ENCODE results near the gene PRXL2B.

Gene PRXL2B

DNA sequence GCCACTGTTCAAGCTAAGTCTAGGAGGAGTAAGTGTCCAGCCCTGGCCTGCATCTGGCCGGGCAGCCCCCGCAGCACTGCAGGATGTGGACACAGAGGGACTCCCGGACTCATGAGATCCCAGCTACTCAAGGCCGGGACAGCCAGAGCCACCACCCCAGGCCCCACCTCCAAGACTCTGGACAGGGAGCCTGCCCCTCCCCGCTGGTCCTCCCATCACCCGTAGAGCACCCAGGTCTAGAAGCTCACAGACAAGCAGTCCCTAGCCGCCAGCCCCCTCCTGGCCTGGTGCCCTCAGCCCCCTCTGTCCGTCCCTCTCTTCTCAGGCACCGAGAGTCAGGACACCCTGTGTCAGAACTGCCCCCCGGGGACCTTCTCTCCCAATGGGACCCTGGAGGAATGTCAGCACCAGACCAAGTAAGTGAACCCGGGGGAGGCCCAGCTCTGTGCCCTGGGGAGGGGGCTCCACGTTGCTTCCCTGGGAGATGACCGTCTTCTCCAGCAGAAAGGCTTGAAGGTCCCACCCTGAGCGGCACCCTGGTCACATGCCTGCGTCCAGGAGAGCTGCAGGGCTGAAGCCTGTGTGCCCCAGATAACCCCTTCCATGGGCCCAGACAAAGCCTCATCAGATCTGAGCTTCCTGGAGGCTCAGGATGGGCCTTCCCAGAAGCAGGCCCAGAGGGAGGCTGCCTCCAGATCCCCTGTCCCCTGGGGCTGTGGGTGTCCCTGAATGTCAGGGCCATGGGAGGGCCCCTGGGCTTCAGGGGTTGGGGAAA, 26.1 kb upstream of the PRXL2B start:
- TF ChIP-seq, protein P1, sequence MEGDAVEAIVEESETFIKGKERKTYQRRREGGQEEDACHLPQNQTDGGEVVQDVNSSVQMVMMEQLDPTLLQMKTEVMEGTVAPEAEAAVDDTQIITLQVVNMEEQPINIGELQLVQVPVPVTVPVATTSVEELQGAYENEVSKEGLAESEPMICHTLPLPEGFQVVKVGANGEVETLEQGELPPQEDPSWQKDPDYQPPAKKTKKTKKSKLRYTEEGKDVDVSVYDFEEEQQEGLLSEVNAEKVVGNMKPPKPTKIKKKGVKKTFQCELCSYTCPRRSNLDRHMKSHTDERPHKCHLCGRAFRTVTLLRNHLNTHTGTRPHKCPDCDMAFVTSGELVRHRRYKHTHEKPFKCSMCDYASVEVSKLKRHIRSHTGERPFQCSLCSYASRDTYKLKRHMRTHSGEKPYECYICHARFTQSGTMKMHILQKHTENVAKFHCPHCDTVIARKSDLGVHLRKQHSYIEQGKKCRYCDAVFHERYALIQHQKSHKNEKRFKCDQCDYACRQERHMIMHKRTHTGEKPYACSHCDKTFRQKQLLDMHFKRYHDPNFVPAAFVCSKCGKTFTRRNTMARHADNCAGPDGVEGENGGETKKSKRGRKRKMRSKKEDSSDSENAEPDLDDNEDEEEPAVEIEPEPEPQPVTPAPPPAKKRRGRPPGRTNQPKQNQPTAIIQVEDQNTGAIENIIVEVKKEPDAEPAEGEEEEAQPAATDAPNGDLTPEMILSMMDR (IDR thresholded peaks at IDR 0.05; ENCODE audit: low read depth, low read length, missing control alignments), result no peak
- no peak for DNase-seq (ENCODE audit: low read depth)
- in situ Hi-C loops (cut with HindIII; ENCODE audit: low sequenced_read_pairs), result loop anchor here (10.0 kb wide), 2 partner anchors 136 to 864 kb away; no protein-coding TSS in a partner anchor
- H3K4me3 ChIP-seq (ENCODE audit: low read depth, low read length), result no peak overlapping the region

DNA sequence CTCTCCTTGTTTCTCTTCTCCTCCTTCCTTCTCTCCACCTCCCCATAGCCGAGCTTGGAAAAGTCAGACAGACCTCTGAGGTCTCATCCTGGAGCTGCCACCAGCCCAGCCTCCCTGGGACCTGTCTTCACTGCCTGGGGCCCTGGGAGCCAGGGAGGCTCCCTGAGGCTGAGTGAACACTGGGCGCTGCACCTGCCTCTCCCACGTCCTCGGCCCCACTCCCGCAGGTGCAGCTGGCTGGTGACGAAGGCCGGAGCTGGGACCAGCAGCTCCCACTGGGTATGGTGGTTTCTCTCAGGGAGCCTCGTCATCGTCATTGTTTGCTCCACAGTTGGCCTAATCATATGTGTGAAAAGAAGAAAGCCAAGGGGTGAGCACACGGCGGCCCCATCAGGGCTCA, 25.1 kb upstream of the PRXL2B start:
- TF ChIP-seq, protein P1 (IDR thresholded peaks at IDR 0.05; ENCODE audit: low read depth, low read length, missing control alignments), result no peak
- DNase-seq (ENCODE audit: low read depth), result no peak
- no peak overlapping the region for H3K4me3 ChIP-seq (ENCODE audit: low read depth, low read length)
- in situ Hi-C loops (cut with HindIII; ENCODE audit: low sequenced_read_pairs), result loop anchor here (10.0 kb wide), 2 partner anchors 137 to 863 kb away; no protein-coding TSS in a partner anchor

DNA sequence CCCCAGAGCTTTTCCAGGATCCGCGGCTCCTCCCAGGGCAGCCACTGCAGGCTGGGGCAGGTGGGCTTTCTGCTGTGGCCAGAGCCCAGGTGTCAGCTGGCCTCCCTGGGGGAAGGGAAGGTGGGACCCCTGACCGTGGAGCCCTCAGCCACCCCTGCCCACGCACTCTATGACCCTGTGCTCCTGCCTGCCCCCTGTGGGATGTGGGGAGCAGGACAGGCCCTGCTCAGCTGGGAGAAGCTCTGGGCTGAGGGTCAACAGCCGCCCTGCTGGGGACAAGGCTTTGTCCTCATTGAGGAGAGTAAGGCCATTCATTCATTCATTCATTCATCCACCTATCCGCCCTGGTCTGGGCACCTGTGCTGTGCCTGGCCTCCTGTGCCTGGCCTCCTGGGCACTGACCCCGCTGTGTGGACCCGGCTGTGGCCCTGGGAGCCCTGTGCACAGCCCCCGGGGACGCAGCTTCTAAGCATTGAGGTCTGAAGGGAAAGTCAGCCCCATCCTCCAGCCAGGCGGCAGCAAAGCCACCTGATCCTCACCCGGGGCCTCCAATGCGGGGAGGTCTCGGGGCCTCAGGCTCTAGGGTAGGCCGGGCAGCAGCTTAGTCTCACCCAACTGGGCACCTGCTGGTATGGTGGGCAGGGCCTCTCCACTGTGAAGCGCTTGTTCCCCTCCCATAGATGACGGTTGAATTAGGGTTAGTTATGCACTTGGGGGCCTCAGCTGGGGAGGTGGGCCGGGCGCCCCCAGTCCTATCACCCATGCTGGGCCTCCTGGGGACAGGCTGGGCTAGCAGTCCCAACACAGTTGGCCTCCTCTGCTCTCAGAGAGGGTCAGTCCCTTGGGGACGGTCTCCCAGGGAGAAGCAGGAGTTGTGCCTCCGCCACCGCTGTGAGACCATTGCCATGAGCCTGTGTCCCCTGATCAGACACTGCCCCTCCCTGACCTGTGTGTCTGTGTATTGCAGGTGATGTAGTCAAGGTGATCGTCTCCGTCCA, 24.4 kb upstream of the PRXL2B start:
- H3K4me3 ChIP-seq (ENCODE audit: low read depth, low read length), result no peak overlapping the region
- in situ Hi-C loops (cut with HindIII; ENCODE audit: low sequenced_read_pairs), result loop anchor here (10.0 kb wide), 2 partner anchors 137 to 863 kb away; no protein-coding TSS in a partner anchor
- TF ChIP-seq, protein P1 (IDR thresholded peaks at IDR 0.05; ENCODE audit: low read depth, low read length, missing control alignments), result peak; percentile 22
- no peak for DNase-seq (ENCODE audit: low read depth)

DNA sequence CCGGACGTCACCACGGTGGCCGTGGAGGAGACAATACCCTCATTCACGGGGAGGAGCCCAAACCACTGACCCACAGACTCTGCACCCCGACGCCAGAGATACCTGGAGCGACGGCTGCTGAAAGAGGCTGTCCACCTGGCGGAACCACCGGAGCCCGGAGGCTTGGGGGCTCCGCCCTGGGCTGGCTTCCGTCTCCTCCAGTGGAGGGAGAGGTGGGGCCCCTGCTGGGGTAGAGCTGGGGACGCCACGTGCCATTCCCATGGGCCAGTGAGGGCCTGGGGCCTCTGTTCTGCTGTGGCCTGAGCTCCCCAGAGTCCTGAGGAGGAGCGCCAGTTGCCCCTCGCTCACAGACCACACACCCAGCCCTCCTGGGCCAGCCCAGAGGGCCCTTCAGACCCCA, 23.4 kb upstream of the PRXL2B start:
- in situ Hi-C loops (cut with HindIII; ENCODE audit: low sequenced_read_pairs), result loop anchor here (10.0 kb wide), 2 partner anchors 138 to 862 kb away; no protein-coding TSS in a partner anchor
- TF ChIP-seq, protein P1 (IDR thresholded peaks at IDR 0.05; ENCODE audit: low read depth, low read length, missing control alignments), result no peak
- H3K4me3 ChIP-seq (ENCODE audit: low read depth, low read length), result no peak overlapping the region
- no peak for DNase-seq (ENCODE audit: low read depth)

- in situ Hi-C loops (cut with HindIII; ENCODE audit: low sequenced_read_pairs), result loop anchor here (10.0 kb wide), 2 partner anchors 139 to 861 kb away; no protein-coding TSS in a partner anchor
- no peak for DNase-seq (ENCODE audit: low read depth)
- no peak overlapping the region for H3K4me3 ChIP-seq (ENCODE audit: low read depth, low read length)
- TF ChIP-seq, protein P1 (IDR thresholded peaks at IDR 0.05; ENCODE audit: low read depth, low read length, missing control alignments), result no peak
These were observed 22.4 kb upstream of the PRXL2B start for GRCh38 chr1:2564006-2564814.

All from astrocyte of the cerebellum (primary cell).